H1 (cell line): Measurements from ENCODE around the gene C14orf119. TPM values are rescaled to one million over a fixed set of nuclear protein-coding genes. Genes with fewer than 3 reads are reported as not detected.

ENCODE experiments used
- CTCF ChIA-PET: fragments of 300-600 bp; sonication (Branson Sonifier 250); formaldehyde crosslinking; loops from one replicate; lab custom pipeline; 2021; ENCODE audit not compliant: partially characterized antibody; lab: Charles Lee
- POLR2A ChIA-PET: fragments of 300-600 bp; sonication (Branson Sonifier 250); formaldehyde crosslinking; loops from one replicate; lab custom pipeline; 2021; ENCODE audit warnings: inconsistent platforms; ENCODE audit not compliant: partially characterized antibody; lab: Charles Lee
- DNase-seq, 2 experiments: peaks; one replicate each; pipeline versions ENCODE4 v3.0.0 to v3.0.0-alpha.2; 2010 to 2022; ENCODE audit warnings: low spot score in 2 of 2, low read depth in 1 of 2, mixed read lengths in 1 of 2
- FAIRE-seq: peaks from 2 replicates; lab custom pipeline; 2011; peaks lifted over from hg19 to GRCh38; lab: Jason Lieb, UNC
- H2AFZ ChIP-seq: 2 replicates; pipeline ENCODE4 v1.8.1; 2012; ENCODE audit warnings: low read length, inconsistent platforms
- H2AK5ac ChIP-seq: 2 replicates; pipeline ENCODE4 v1.6.1; 2013; ENCODE audit warnings: low read depth, low read length
- H2BK120ac ChIP-seq: replicated peaks from 2 replicates; pipeline ENCODE3; 2013; ENCODE audit warnings: low read depth, low read length, inconsistent platforms
- H2BK12ac ChIP-seq: 2 replicates; pipeline ENCODE4 v1.6.1; 2013; ENCODE audit warnings: low read depth, low read length
- H2BK15ac ChIP-seq: 2 replicates; pipeline ENCODE4 v1.6.1; 2013; ENCODE audit warnings: low read length
- H2BK20ac ChIP-seq: 2 replicates; pipeline ENCODE4 v1.6.1; 2013; ENCODE audit warnings: low read length
- H2BK5ac ChIP-seq: 2 replicates; pipeline ENCODE4 v1.6.1; 2013; ENCODE audit warnings: low read depth, low read length
- H3K14ac ChIP-seq: 2 replicates; pipeline ENCODE4 v1.6.1; 2013; ENCODE audit warnings: inconsistent platforms; ENCODE audit not compliant: insufficient read length
- H3K18ac ChIP-seq: 2 replicates; pipeline ENCODE4 v1.6.1; 2013; ENCODE audit warnings: low read length; ENCODE audit errors: extremely low read depth
- H3K23ac ChIP-seq: 2 replicates; pipeline ENCODE4 v1.6.1; 2013; ENCODE audit warnings: inconsistent platforms; ENCODE audit not compliant: insufficient read length
- H3K23me2 ChIP-seq: 2 replicates; pipeline ENCODE4 v1.6.1; 2013; ENCODE audit warnings: low read depth, low read length
- H3K27ac ChIP-seq: 2 replicates; pipeline ENCODE4 v1.6.1; 2011; ENCODE audit warnings: low read depth, low read length, inconsistent platforms
- H3K27me3 ChIP-seq, 4 experiments: replicated peaks in 1 of 4; 1 replicate in 1 of 4; 2 replicates in 3 of 4; pipeline versions ENCODE4 v1.6.1 to v1.8.1; 2011 to 2013; ENCODE audit warnings: low read length in 3 of 4, mild to moderate bottlenecking in 3 of 4, inconsistent platforms in 2 of 4, mixed read lengths in 2 of 4, moderate library complexity in 1 of 4; ENCODE audit not compliant: control insufficient read depth in 3 of 4, insufficient read depth in 3 of 4; ENCODE audit errors: extremely low read depth in 1 of 4
- H3K36me3 ChIP-seq, 4 experiments: 2 replicates each; pipeline versions ENCODE4 v1.6.1 to v1.8.1; 2011 to 2013; ENCODE audit warnings: mild to moderate bottlenecking in 4 of 4, low read length in 3 of 4, moderate library complexity in 2 of 4, control low read depth in 1 of 4, inconsistent platforms in 1 of 4; ENCODE audit not compliant: insufficient read depth in 4 of 4, control insufficient read depth in 2 of 4
- H3K4ac ChIP-seq: replicated peaks from 2 replicates; pipeline ENCODE3; 2013; ENCODE audit warnings: low read length, low read depth, mixed read lengths, inconsistent platforms; ENCODE audit not compliant: insufficient read length
- H3K4me1 ChIP-seq, 4 experiments: replicated peaks in 1 of 4; 1 replicate in 1 of 4; 2 replicates in 3 of 4; pipeline versions ENCODE4 v1.6.1 to v1.8.1; 2011 to 2013; ENCODE audit warnings: low read length in 3 of 4, inconsistent platforms in 2 of 4, mixed read lengths in 1 of 4; ENCODE audit not compliant: insufficient read depth in 4 of 4, control insufficient read depth in 3 of 4
- H3K4me2 ChIP-seq, 2 experiments: 2 replicates each; pipeline versions ENCODE4 v1.6.1 to v1.8.1; 2011 to 2013; ENCODE audit warnings: low read depth in 2 of 2, low read length in 2 of 2, control low read depth in 1 of 2, inconsistent platforms in 1 of 2, mild to moderate bottlenecking in 1 of 2; ENCODE audit not compliant: insufficient read depth in 1 of 2
- H3K4me3 ChIP-seq, 4 experiments: fragments of 200-600, 300-600 bp in 1 of 4; sonication (generic), shearing (Covaris generic), sonication (Bioruptor Twin) in 1 of 4; 2 replicates each; pipeline versions ENCODE4 v1.5.1 to v1.8.1; 2011 to 2016; ENCODE audit warnings: low read length in 4 of 4, low read depth in 3 of 4, control low read depth in 2 of 4, inconsistent platforms in 2 of 4, mild to moderate bottlenecking in 2 of 4, mixed read lengths in 1 of 4, moderate library complexity in 1 of 4; ENCODE audit not compliant: insufficient read depth in 2 of 4; ENCODE audit errors: extremely low read depth in 1 of 4
- H3K56ac ChIP-seq: replicated peaks from 2 replicates; pipeline ENCODE3; 2013; ENCODE audit warnings: low read depth, mild to moderate bottlenecking, mixed read lengths, low read length, inconsistent platforms; ENCODE audit not compliant: insufficient read length
- H3K79me1 ChIP-seq: 2 replicates; pipeline ENCODE4 v1.6.1; 2013; ENCODE audit warnings: low read depth, low read length, control low read depth
- H3K79me2 ChIP-seq, 2 experiments: 2 replicates each; pipeline versions ENCODE4 v1.6.1 to v1.8.1; 2012 to 2013; ENCODE audit warnings: low read length in 2 of 2, mild to moderate bottlenecking in 2 of 2, inconsistent platforms in 1 of 2; ENCODE audit not compliant: insufficient read depth in 2 of 2, control insufficient read depth in 1 of 2
- H3K9ac ChIP-seq, 4 experiments: replicated peaks in 1 of 4; 1 replicate in 1 of 4; 2 replicates in 3 of 4; pipeline versions ENCODE4 v1.6.1 to v1.8.1; 2011 to 2013; ENCODE audit warnings: low read depth in 3 of 4, low read length in 3 of 4, control low read depth in 2 of 4, mild to moderate bottlenecking in 2 of 4, moderate library complexity in 2 of 4, inconsistent platforms in 1 of 4; ENCODE audit errors: extremely low read depth in 1 of 4
- H3K9me3 ChIP-seq, 2 experiments: 2 replicates each; pipeline versions ENCODE4 v1.6.1 to v1.8.1; 2012 to 2013; ENCODE audit warnings: mild to moderate bottlenecking in 2 of 2, moderate library complexity in 2 of 2, control low read depth in 1 of 2, inconsistent platforms in 1 of 2, low read depth in 1 of 2, low read length in 1 of 2, mixed read lengths in 1 of 2; ENCODE audit not compliant: insufficient read depth in 2 of 2
- H4K20me1 ChIP-seq, 2 experiments: replicated peaks in 1 of 2; 2 replicates each; pipeline versions ENCODE3 to v1.8.1; 2011 to 2013; ENCODE audit warnings: inconsistent platforms in 2 of 2, low read length in 2 of 2, mild to moderate bottlenecking in 1 of 2; ENCODE audit not compliant: insufficient read depth in 2 of 2, control insufficient read depth in 1 of 2
- H4K5ac ChIP-seq: 2 replicates; pipeline ENCODE4 v1.6.1; 2013; ENCODE audit warnings: low read length, low read depth, mixed read lengths, inconsistent platforms; ENCODE audit not compliant: insufficient read length
- H4K8ac ChIP-seq: 2 replicates; pipeline ENCODE4 v1.8.0; 2013; ENCODE audit warnings: mild to moderate bottlenecking, moderate library complexity, low read length, inconsistent platforms; ENCODE audit not compliant: insufficient read depth; ENCODE audit errors: extremely low read depth
- H4K91ac ChIP-seq: replicated peaks from 2 replicates; pipeline ENCODE3; 2013; ENCODE audit warnings: low read length, mixed read lengths, inconsistent platforms; ENCODE audit not compliant: insufficient read length
- ASH2L ChIP-seq: fragments of 200-600, 300-600 bp; sonication (generic); IDR thresholded peaks from one replicate; pipeline ENCODE4 v1.7.1; 2017; ENCODE audit warnings: low read length
- ATF3 ChIP-seq: IDR thresholded peaks from 2 replicates; pipeline ENCODE4 v1.6.1; 2011; ENCODE audit warnings: low read depth, mild to moderate bottlenecking, low read length; ENCODE audit not compliant: insufficient read depth
- CEBPB ChIP-seq: IDR thresholded peaks from 2 replicates; pipeline ENCODE4 v1.6.1; 2012; ENCODE audit warnings: low read depth, low read length
- EP300 ChIP-seq, 2 experiments: IDR thresholded peaks; 1 replicate in 1 of 2; 2 replicates in 1 of 2; pipeline ENCODE4 v1.6.1; 2011 to 2012; ENCODE audit warnings: low read depth in 2 of 2, low read length in 2 of 2, mild to moderate bottlenecking in 2 of 2, borderline replicate concordance in 1 of 2, inconsistent platforms in 1 of 2, moderate library complexity in 1 of 2
- MAX ChIP-seq: IDR thresholded peaks from 2 replicates; pipeline ENCODE4 v1.6.1; 2012; ENCODE audit warnings: inconsistent platforms
- NRF1 ChIP-seq: IDR thresholded peaks from 2 replicates; pipeline ENCODE4 v1.6.1; 2011; ENCODE audit warnings: mild to moderate bottlenecking, low read depth, low read length, improper control_type of control experiment
- TCF12 ChIP-seq: IDR thresholded peaks from 2 replicates; pipeline ENCODE4 v1.6.1; 2011; ENCODE audit warnings: low read depth, mild to moderate bottlenecking, low read length
- WGBS, 2 experiments: shearing (Covaris generic) in 1 of 2; methylation state at CpG; one replicate each; pipeline versions ENCODE4 v1.1.6 to v1.1.7; 2013 to 2015; ENCODE audit warnings: low lambda C conversion rate in 2 of 2, mixed read lengths in 2 of 2, inconsistent platforms in 1 of 2, low coverage in 1 of 2, missing lambda C conversion rate in 1 of 2; ENCODE audit not compliant: insufficient replicate concordance in 2 of 2, insufficient coverage in 1 of 2, insufficient read length in 1 of 2; ENCODE audit errors: extremely low coverage in 1 of 2, missing lambda C conversion rate in 1 of 2; 5-methylcytosine and 5-hydroxymethylcytosine counted together
- polyA plus RNA-seq, 7 experiments: library from polyadenylated mRNA; depleted of rRNA in 3 of 7; stranded (reverse) in 5 of 7; unstranded in 2 of 7; fragments of >200 nt in 5 of 7; fragments of 200-250 nt in 2 of 7; gene quantifications; 1 replicate in 5 of 7; 2 replicates in 1 of 7; 4 replicates in 1 of 7; pipeline versions ENCODE4 v1.2.1 to v1.2.3, GENCODE V29; 2011 to 2013; ENCODE audit warnings: missing spikeins in 2 of 7, mixed read lengths in 2 of 7
- total RNA-seq: library from RNA; stranded (reverse); fragmentation: NEBNext Ultra II Directional; extraction: Animal tissue kit (Norgen Biotek cat#: 25700); gene quantifications from 2 replicates; pipeline ENCODE4 v1.2.1, GENCODE V29; 2021

C14orf119 gene
- total and polyA plus RNA-seq, 2 of the 8 experiments (the other 6 are each of a cell fraction or from before 2014, with no cell fraction given) = 78.1 to 94.0 TPM

- H2BK20ac ChIP-seq = no peak overlapping the region
- no peak overlapping the region for H2BK120ac ChIP-seq
- no peak overlapping the region for H3K18ac ChIP-seq
- H3K4me1 ChIP-seq = no peaks in the 10 kb centered on the region; a peak in 3 of 7 replicates
- H3K4me3 ChIP-seq = peak overlapping the region in 1 of 4 experiments; percentile 94; a peak in 1 of 8 replicates
- H3K79me1 ChIP-seq = peaks cover 11% of the 10 kb centered on the region
- no peak overlapping the region for H2AFZ ChIP-seq
- H3K56ac ChIP-seq = no peak overlapping the region
- DNase-seq (no peak), FAIRE-seq (no peak)
- H3K4ac ChIP-seq = no peak overlapping the region
- H3K27ac ChIP-seq = no peak overlapping the region
- ChIA-PET CTCF (interaction anchor here (1.9 to 4.6 kb wide), 2 partner anchors 16 to 37 kb away, joined by 6 to 56 read pairs; no protein-coding TSS in a partner anchor), POLR2A (interaction anchor here (1.2 to 1.7 kb wide), 3 partner anchors 9 to 43 kb away, joined by 3 to 6 read pairs (median 3); partner anchors contain the start of gene CIROP)
- no peak overlapping the region for H2BK12ac ChIP-seq
- no peak overlapping the region for H4K8ac ChIP-seq
- no peak overlapping the region for H3K14ac ChIP-seq
- H3K9me3 ChIP-seq = no peaks in the 10 kb centered on the region
- H2BK15ac ChIP-seq = no peak overlapping the region
- no peak overlapping the region for H2AK5ac ChIP-seq
- H2BK5ac ChIP-seq = no peak overlapping the region
- H4K5ac ChIP-seq = no peak overlapping the region
- H3K27me3 ChIP-seq = no peaks in the 10 kb centered on the region
- peaks cover 5% of the 10 kb centered on the region; the same call in 1 of the 2 replicates for H3K23me2 ChIP-seq
- WGBS, 2 experiments = 88% methylated on average over 2 of the region's 2 CpGs; no CpG with 5 or more reads in 1 of the 2 experiments
- H3K4me2 ChIP-seq = no peak overlapping the region; a peak in 1 of 4 replicates
- H3K9ac ChIP-seq = no peak overlapping the region
- H4K20me1 ChIP-seq = peaks cover 9 to 11% of the 10 kb centered on the region in 2 experiments
- H3K79me2 ChIP-seq = peaks cover 18 to 66% of the 10 kb centered on the region in 2 experiments
- no peak overlapping the region for H3K23ac ChIP-seq
- peaks cover 28 to 55% (median 47%) of the 10 kb centered on the region in 4 experiments for H3K36me3 ChIP-seq
- H4K91ac ChIP-seq = no peak overlapping the region
- TF ChIP-seq ASH2L (no peak), NRF1 (no peak), TCF12 (no peak), MAX (no peak), CEBPB (no peak), EP300 (IDR thresholded peaks at IDR 0.05; ENCODE audit: borderline replicate concordance in 1 of 2, low read depth in 2 of 2, low read length in 2 of 2) (no peak), ATF3 (no peak)
Measured at GRCh38 chr14:23093104-23093503, 2.2 kb upstream of the C14orf119 start.
